GM23248 (cell line): ENCODE measurements around the gene IL32. TPM values are rescaled to one million over a fixed set of nuclear protein-coding genes. Genes with fewer than 3 reads are reported as not detected.
"Not testable (repeated sequence)": the region's sequence is repeated elsewhere in the genome, so short reads cannot be mapped to it uniquely, and the experiment has no call there.

Source experiments
- DNase-seq: peaks from one replicate; pipeline ENCODE4 v3.0.0-alpha.2; 2015
- H2AFZ ChIP-seq: fragments of 200-600 bp; sonication (generic); 2 replicates; pipeline ENCODE4 v1.6.1; 2016; ENCODE audit warnings: antibody characterized with exemption
- H3F3A ChIP-seq: fragments of 200-600 bp; sonication (generic); 2 replicates; pipeline ENCODE4 v1.6.1; 2016; ENCODE audit warnings: mild to moderate bottlenecking, antibody characterized with exemption, mixed run types; ENCODE audit not compliant: insufficient read depth
- H3K27ac ChIP-seq: fragments of 200-600 bp; sonication (generic); 2 replicates; pipeline ENCODE4 v1.5.1; 2016; ENCODE audit warnings: mild to moderate bottlenecking
- H3K27me3 ChIP-seq: fragments of 200-600 bp; sonication (generic); replicated peaks from 2 replicates; pipeline ENCODE4 v1.6.1; 2016; ENCODE audit warnings: mild to moderate bottlenecking; ENCODE audit not compliant: insufficient read depth
- H3K36me3 ChIP-seq: fragments of 200-600 bp; sonication (generic); 2 replicates; pipeline ENCODE4 v1.6.1; 2016; ENCODE audit warnings: low read depth, mild to moderate bottlenecking
- H3K4me1 ChIP-seq: fragments of 200-600 bp; sonication (generic); 2 replicates; pipeline ENCODE4 v1.6.1; 2016; ENCODE audit warnings: mild to moderate bottlenecking; ENCODE audit not compliant: insufficient read depth
- H3K4me2 ChIP-seq: fragments of 200-600 bp; sonication (generic); one replicate; pipeline ENCODE4 v1.6.1; 2016; ENCODE audit warnings: mild to moderate bottlenecking; ENCODE audit not compliant: unreplicated experiment
- H3K4me3 ChIP-seq: fragments of 200-600 bp; sonication (generic); 2 replicates; pipeline ENCODE4 v1.5.1; 2016; ENCODE audit warnings: mild to moderate bottlenecking
- H3K79me2 ChIP-seq: fragments of 200-600 bp; sonication (generic); 2 replicates; pipeline ENCODE4 v1.6.1; 2016; ENCODE audit warnings: mild to moderate bottlenecking; ENCODE audit not compliant: insufficient read depth
- H3K9ac ChIP-seq: fragments of 200-600 bp; sonication (generic); 2 replicates; pipeline ENCODE4 v1.6.1; 2016; ENCODE audit warnings: mild to moderate bottlenecking
- H3K9me2 ChIP-seq: fragments of 200-600 bp; sonication (generic); 2 replicates; pipeline ENCODE4 v1.6.1; 2016; ENCODE audit warnings: mixed run types, mild to moderate bottlenecking, moderate library complexity; ENCODE audit not compliant: insufficient read depth
- H3K9me3 ChIP-seq: fragments of 200-600 bp; sonication (generic); one replicate; pipeline ENCODE4 v1.6.1; 2017; ENCODE audit warnings: low read depth
- H4K20me1 ChIP-seq: fragments of 200-600 bp; sonication (generic); 2 replicates; pipeline ENCODE4 v1.6.0; 2016; ENCODE audit not compliant: insufficient read depth
- EZH2 ChIP-seq: fragments of 200-600 bp; sonication (generic); IDR thresholded peaks from 2 replicates; pipeline ENCODE4 v1.6.1; 2018; ENCODE audit warnings: antibody characterized with exemption, mild to moderate bottlenecking; ENCODE audit not compliant: insufficient read depth, poor library complexity, severe bottlenecking
- EZH2phosphoT487 ChIP-seq: fragments of 200-600 bp; sonication (generic); IDR thresholded peaks from 2 replicates; pipeline ENCODE4 v1.6.1; 2018; ENCODE audit warnings: antibody characterized with exemption, moderate library complexity, mild to moderate bottlenecking, low read depth; ENCODE audit not compliant: insufficient read depth
- WGBS, 2 experiments: methylation state at CpG; one replicate each; pipeline ENCODE4 v1.1.6; 2015 to 2017; ENCODE audit warnings: low lambda C conversion rate in 2 of 2, low coverage in 1 of 2; ENCODE audit errors: missing lambda C conversion rate in 2 of 2; 5-methylcytosine and 5-hydroxymethylcytosine counted together
- in situ Hi-C: fragments of 300-500 bp; cut with MboI; formaldehyde crosslinking; loops from 2 replicates; pipeline ENCODE4 v1.15.0; 2020
- polyA plus RNA-seq: library from polyadenylated mRNA; unstranded; fragments of >200 nt; fragmentation: Nextera tagmentation; extraction: Ambion mirVana; gene quantifications from 2 replicates; pipeline ENCODE4 v1.2.1, GENCODE V29; 2016
- total RNA-seq: library from RNA; depleted of rRNA; stranded (reverse); fragments of >200 nt; shearing (Covaris generic); gene quantifications from 2 replicates; pipeline ENCODE4 v1.2.3, GENCODE V29; 2014

Gene IL32
- total and polyA plus RNA-seq, 2 experiments from 2014 or later, result 0.76 to 1.0 TPM

GRCh38 chr16:3080024-3080423 is 14.6 kb downstream of the IL32 start:
- WGBS, 2 experiments, result 75 to 80% methylated on average over 17 of the region's 17 CpGs
- Histone ChIP-seq H3K79me2 (no peaks in the 10 kb centered on the region), H3K4me3 (no peak overlapping the region), H3K9me3 (no peaks in the 10 kb centered on the region), H3K9ac (no peak overlapping the region), H3K27me3 (peaks cover 32% of the 10 kb centered on the region), H3K9me2 (no peaks in the 10 kb centered on the region), H3K27ac (no peak overlapping the region), H3K36me3 (no peaks in the 10 kb centered on the region), H3K4me2 (no peak overlapping the region), H2AFZ (no peak overlapping the region), H4K20me1 (no peaks in the 10 kb centered on the region), H3F3A (no peaks in the 10 kb centered on the region), H3K4me1 (no peaks in the 10 kb centered on the region)
- in situ Hi-C loops, result no loop called here
- DNase-seq, result no peak
- TF ChIP-seq EZH2phosphoT487 (no peak), EZH2 (no peak)

DNA sequence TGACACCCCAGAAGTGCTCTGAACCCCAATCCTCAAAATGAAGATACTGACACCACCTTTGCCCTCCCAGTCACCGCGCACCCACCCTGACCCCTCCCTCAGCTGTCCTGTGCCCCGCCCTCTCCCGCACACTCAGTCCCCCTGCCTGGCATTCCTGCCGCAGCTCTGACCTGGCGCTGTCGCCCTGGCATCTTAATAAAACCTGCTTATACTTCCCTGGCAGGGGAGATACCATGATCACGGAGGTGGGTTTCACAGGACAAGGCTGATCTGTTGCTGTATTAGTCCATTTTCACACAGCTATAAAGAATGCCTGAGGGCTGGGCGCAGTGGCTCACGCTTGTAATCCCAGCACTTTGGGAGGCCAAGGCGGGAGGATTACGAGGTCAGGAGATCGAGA is 16.5 kb downstream of the IL32 start:
- H3K9me2 ChIP-seq, H3F3A ChIP-seq, H3K9ac ChIP-seq, H4K20me1 ChIP-seq, H3K27ac ChIP-seq, H2AFZ ChIP-seq, in situ Hi-C loops, H3K4me3 ChIP-seq, H3K4me2 ChIP-seq, H3K4me1 ChIP-seq, DNase-seq, H3K36me3 ChIP-seq, H3K9me3 ChIP-seq, H3K79me2 ChIP-seq: not testable (repeated sequence)
- 67 to 79% methylated on average over 11 to 13 of the region's 13 CpGs for WGBS, 2 experiments
- H3K27me3 ChIP-seq, result peaks cover 29% of the 10 kb centered on the region

DNA sequence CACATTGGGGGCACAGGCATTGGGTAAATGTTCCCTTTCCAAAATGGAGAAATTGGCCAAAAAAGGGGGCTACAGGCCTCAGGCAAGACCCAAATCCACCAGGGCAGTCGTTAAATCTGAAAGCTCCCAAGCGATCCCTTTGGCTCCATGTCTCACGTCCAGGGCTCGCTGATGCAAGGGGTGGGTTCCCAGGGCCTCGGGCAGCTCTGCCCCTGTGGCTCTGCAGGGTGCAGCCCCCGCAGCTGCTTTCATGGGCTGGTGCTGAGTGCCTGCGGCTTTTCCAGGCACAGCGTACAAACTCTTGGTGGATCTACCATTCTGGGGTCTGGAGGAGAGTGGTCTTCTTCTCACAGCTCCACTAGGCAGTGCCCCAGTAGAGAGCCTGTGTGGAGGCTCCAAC is 18.0 kb downstream of the IL32 start:
- WGBS, 2 experiments, result 72 to 73% methylated on average over 8 of the region's 8 CpGs
- peaks cover 14% of the 10 kb centered on the region for H3K27me3 ChIP-seq
- H3K4me3 ChIP-seq, in situ Hi-C loops, H3K9me3 ChIP-seq, H3K27ac ChIP-seq, H3K9ac ChIP-seq, H3K4me1 ChIP-seq, H4K20me1 ChIP-seq, H3K79me2 ChIP-seq, H2AFZ ChIP-seq, H3K36me3 ChIP-seq, H3F3A ChIP-seq, DNase-seq, H3K9me2 ChIP-seq, H3K4me2 ChIP-seq: not testable (repeated sequence)

DNA sequence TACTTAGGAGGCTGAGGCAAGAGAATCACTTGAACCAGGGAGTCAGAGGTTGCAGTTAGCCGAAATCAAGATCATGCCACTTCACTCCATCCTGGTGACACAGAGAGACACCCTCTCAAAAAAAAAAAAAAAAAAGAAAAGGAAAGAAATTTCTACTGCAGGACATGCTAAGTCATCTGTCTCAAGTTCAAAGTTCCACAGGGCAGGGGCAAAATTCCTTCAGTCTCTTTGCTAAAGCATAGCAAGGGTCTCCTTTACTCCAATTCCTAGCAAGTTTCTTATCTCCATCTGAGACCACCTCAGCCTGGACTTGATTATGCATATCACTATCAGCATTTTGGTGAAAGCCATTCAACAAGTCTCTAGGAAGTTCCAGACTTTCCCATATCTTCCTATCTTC is 19.1 kb downstream of the IL32 start:
- Histone ChIP-seq H3F3A (no peaks in the 10 kb centered on the region), H3K9me3 (no peaks in the 10 kb centered on the region), H3K36me3 (no peaks in the 10 kb centered on the region), H3K9me2 (no peaks in the 10 kb centered on the region), H2AFZ (no peak overlapping the region), H3K79me2 (no peaks in the 10 kb centered on the region), H3K4me1 (no peaks in the 10 kb centered on the region), H3K4me2 (no peak overlapping the region), H3K27ac (no peak overlapping the region), H3K4me3 (no peak overlapping the region), H3K27me3 (peaks cover 3% of the 10 kb centered on the region), H4K20me1 (no peaks in the 10 kb centered on the region), H3K9ac (no peak overlapping the region)
- in situ Hi-C loops, result no loop called here
- 25 to 29% methylated on average over 1 of the region's 1 CpG for WGBS, 2 experiments
- no peak for DNase-seq
- TF ChIP-seq EZH2, result no peak
- no peak for TF ChIP-seq EZH2phosphoT487

DNA sequence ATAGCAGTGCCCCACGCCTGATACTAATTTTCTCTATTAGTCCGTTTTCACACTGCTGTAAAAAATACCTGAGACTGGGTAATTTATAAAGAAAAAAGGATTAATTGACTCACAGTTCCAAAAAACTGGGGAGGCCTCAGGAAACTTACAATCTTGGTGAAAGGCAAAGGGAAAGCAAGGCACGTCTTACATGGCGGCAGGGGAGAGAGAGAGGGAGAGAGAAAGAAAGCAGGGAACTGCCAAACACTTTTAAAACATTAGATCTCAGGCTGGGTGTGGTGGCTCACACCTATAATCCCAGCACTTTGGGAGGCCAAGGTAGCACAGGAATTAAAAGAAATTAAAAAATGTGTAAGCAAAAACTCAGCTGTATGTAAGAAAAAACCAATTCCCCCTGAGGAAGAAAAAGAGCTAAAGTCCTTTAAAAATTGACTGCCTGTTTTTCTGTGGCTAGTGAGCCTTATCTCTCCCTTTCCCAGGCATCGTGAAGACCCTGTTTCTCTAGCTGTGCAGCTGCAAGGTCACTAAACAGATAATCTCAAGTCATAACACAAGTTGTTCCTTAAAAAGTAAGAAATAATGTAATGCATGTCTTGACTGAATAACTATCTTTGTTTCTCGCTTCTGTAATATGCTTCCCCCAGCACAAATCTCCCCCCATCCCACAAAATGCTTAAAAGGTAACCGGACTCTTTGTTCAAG is 19.7 kb downstream of the IL32 start:
- no peaks in the 10 kb centered on the region for H3K36me3 ChIP-seq
- H3K4me3 ChIP-seq, result no peak overlapping the region
- no peak for DNase-seq
- no peak overlapping the region for H3K27ac ChIP-seq
- H3K9me2 ChIP-seq, result no peaks in the 10 kb centered on the region
- H3K4me2 ChIP-seq, result no peak overlapping the region
- no peaks in the 10 kb centered on the region for H3K9me3 ChIP-seq
- H3K4me1 ChIP-seq, result no peaks in the 10 kb centered on the region
- TF ChIP-seq EZH2, result no peak
- no peak for TF ChIP-seq EZH2phosphoT487
- 66 to 68% methylated on average over 7 of the region's 7 CpGs for WGBS, 2 experiments
- H3F3A ChIP-seq, result no peaks in the 10 kb centered on the region
- in situ Hi-C loops, result no loop called here
- H2AFZ ChIP-seq, result no peak overlapping the region
- H3K27me3 ChIP-seq, result no peaks in the 10 kb centered on the region; the same call in 1 of the 2 replicates
- no peaks in the 10 kb centered on the region for H4K20me1 ChIP-seq
- H3K79me2 ChIP-seq, result no peaks in the 10 kb centered on the region
- H3K9ac ChIP-seq, result no peak overlapping the region
